ENCODE data around the gene CCDC146. TPM values are rescaled to one million over a fixed set of nuclear protein-coding genes. Genes with fewer than 3 reads are reported as not detected.

Gene CCDC146
- polyA plus RNA-seq, 1 of the 3 experiments (the other 2 are of a cell fraction): 2.7 TPM

- no peaks in the 10 kb centered on the region for H4K20me1 ChIP-seq (ENCODE audit: insufficient read depth)
- H3K36me3 ChIP-seq (replicated peaks in 1 of 2; ENCODE audit: control insufficient read depth in 1 of 2, insufficient read depth in 2 of 2, low read length in 1 of 2): no peaks in the 10 kb centered on the region
- H3F3A ChIP-seq (replicated peaks; ENCODE audit: insufficient read depth): no peaks in the 10 kb centered on the region
- ChIA-PET CTCF (interaction anchor here (0.6 to 1.9 kb wide), 4 partner anchors 10 to 47 kb away, joined by 3 to 8 read pairs (median 4); no protein-coding TSS in a partner anchor), POLR2A (no interaction called here)
- H3K4me1 ChIP-seq (ENCODE audit: control insufficient read depth in 1 of 2, insufficient read depth in 2 of 2, low read depth in 1 of 2, low read length in 1 of 2): peaks cover 0 to 26% of the 10 kb centered on the region in 2 experiments; a peak in 2 of 4 replicates
- no peaks in the 10 kb centered on the region for H3K9me3 ChIP-seq
- no peak overlapping the region for H3K4me3 ChIP-seq (ENCODE audit: low read depth in 2 of 2, low read length in 1 of 2)
- no peaks in the 10 kb centered on the region for H3K9me2 ChIP-seq
- no peaks in the 10 kb centered on the region for H3K27me3 ChIP-seq (ENCODE audit: insufficient read depth)
- H3K9ac ChIP-seq: no peak overlapping the region
- TF ChIP-seq MEF2A (IDR thresholded peaks at IDR 0.05; ENCODE audit: borderline replicate concordance, low read depth): no peak
- TF ChIP-seq, protein P1, sequence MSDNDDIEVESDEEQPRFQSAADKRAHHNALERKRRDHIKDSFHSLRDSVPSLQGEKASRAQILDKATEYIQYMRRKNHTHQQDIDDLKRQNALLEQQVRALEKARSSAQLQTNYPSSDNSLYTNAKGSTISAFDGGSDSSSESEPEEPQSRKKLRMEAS (IDR thresholded peaks at IDR 0.05; ENCODE audit: low read depth): no peak
- TF ChIP-seq RAD21 (IDR thresholded peaks at IDR 0.05; ENCODE audit: low read length): peak; percentile 24; the same call in 1 of the 2 replicates
- TF ChIP-seq, protein P2, sequence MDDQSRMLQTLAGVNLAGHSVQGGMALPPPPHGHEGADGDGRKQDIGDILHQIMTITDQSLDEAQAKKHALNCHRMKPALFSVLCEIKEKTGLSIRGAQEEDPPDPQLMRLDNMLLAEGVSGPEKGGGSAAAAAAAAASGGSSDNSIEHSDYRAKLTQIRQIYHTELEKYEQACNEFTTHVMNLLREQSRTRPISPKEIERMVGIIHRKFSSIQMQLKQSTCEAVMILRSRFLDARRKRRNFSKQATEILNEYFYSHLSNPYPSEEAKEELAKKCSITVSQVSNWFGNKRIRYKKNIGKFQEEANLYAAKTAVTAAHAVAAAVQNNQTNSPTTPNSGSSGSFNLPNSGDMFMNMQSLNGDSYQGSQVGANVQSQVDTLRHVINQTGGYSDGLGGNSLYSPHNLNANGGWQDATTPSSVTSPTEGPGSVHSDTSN (IDR thresholded peaks at IDR 0.05): no peak
- TF ChIP-seq FOSL2 (IDR thresholded peaks at IDR 0.05; ENCODE audit: borderline replicate concordance, low read depth): no peak
- peak; percentile 86 for TF ChIP-seq RCOR1 (IDR thresholded peaks at IDR 0.05; ENCODE audit: low read length)
- TF ChIP-seq POLR2AphosphoS5 (IDR thresholded peaks at IDR 0.05; ENCODE audit: low read depth, low read length): no peak
- no peak for TF ChIP-seq REST (IDR thresholded peaks at IDR 0.05; ENCODE audit: low read depth, low read length)
- no peak for TF ChIP-seq NRF1 (IDR thresholded peaks at IDR 0.05; ENCODE audit: low read depth, low read length)
- TF ChIP-seq GABPA (IDR thresholded peaks at IDR 0.05; ENCODE audit: low read depth): no peak
- TF ChIP-seq EP300 (IDR thresholded peaks at IDR 0.05; ENCODE audit: borderline replicate concordance in 1 of 2, low read depth in 1 of 2, low read length in 1 of 2): peak in 1 of 2 experiments; percentile 94; a peak in 2 of 4 replicates
- peak; percentile 94 for TF ChIP-seq GATA2 (CRISPR knock-in tag; IDR thresholded peaks at IDR 0.05)
- TF ChIP-seq ZBTB33 (IDR thresholded peaks at IDR 0.05; ENCODE audit: borderline replicate concordance, low read depth): no peak
- peak; percentile 80 for TF ChIP-seq CHD2 (IDR thresholded peaks at IDR 0.05; ENCODE audit: low read length, partially characterized antibody)
- no peak for TF ChIP-seq USF1 (IDR thresholded peaks at IDR 0.05; ENCODE audit: borderline replicate concordance, low read depth)
- no peak for TF ChIP-seq EZH2phosphoT487 (IDR thresholded peaks at IDR 0.05; ENCODE audit: borderline replicate concordance, low read depth)
- TF ChIP-seq, protein P3, sequence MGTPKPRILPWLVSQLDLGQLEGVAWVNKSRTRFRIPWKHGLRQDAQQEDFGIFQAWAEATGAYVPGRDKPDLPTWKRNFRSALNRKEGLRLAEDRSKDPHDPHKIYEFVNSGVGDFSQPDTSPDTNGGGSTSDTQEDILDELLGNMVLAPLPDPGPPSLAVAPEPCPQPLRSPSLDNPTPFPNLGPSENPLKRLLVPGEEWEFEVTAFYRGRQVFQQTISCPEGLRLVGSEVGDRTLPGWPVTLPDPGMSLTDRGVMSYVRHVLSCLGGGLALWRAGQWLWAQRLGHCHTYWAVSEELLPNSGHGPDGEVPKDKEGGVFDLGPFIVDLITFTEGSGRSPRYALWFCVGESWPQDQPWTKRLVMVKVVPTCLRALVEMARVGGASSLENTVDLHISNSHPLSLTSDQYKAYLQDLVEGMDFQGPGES (IDR thresholded peaks at IDR 0.05; ENCODE audit: low read depth, low read length): no peak
- TF ChIP-seq FOXM1 (IDR thresholded peaks at IDR 0.05; ENCODE audit: low read depth): no peak
- TF ChIP-seq SMC3 (IDR thresholded peaks at IDR 0.05; ENCODE audit: low read depth, low read length): no peak
- no peak for TF ChIP-seq TAF1 (IDR thresholded peaks at IDR 0.05; ENCODE audit: borderline replicate concordance, low read depth, low read length)
- TF ChIP-seq, protein P4, sequence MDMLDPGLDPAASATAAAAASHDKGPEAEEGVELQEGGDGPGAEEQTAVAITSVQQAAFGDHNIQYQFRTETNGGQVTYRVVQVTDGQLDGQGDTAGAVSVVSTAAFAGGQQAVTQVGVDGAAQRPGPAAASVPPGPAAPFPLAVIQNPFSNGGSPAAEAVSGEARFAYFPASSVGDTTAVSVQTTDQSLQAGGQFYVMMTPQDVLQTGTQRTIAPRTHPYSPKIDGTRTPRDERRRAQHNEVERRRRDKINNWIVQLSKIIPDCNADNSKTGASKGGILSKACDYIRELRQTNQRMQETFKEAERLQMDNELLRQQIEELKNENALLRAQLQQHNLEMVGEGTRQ (IDR thresholded peaks at IDR 0.05; ENCODE audit: borderline replicate concordance, low read depth, low read length): no peak
- no peak for TF ChIP-seq TCF12 (IDR thresholded peaks at IDR 0.05)
- TF ChIP-seq FOXJ3 (CRISPR knock-in tag; IDR thresholded peaks at IDR 0.05): peak; percentile 78
- no peaks in the 10 kb centered on the region for H3K79me2 ChIP-seq (ENCODE audit: insufficient read depth)
- peak overlapping the region in 1 of 2 experiments; percentile 31; a peak in 1 of 4 replicates for H3K27ac ChIP-seq (ENCODE audit: low read depth in 2 of 2, low read length in 1 of 2)
- DNase-seq: peak; percentile 43
- H3K4me2 ChIP-seq: no peak overlapping the region
- H2AFZ ChIP-seq (ENCODE audit: low read depth): no peak overlapping the region
- 45% methylated on average over 2 of the region's 2 CpGs for WGBS (ENCODE audit: low lambda C conversion rate)
These were observed 162.2 kb downstream of the CCDC146 start for GRCh38 chr7:77284616-77285015.
